NCI-H2107 treated with DMSO at 0.1 percent for 48 hours (cell line): ENCODE measurements around the gene LIPA.
A peak's percentile ranks its signal among the peaks of the same experiment; 100 is the strongest.

Experiments used
- DNase-seq: peaks from one replicate; lab custom pipeline; 2025; ENCODE audit not compliant: unreplicated experiment; lab: John Stamatoyannopoulos, UW

Gene LIPA

DNA sequence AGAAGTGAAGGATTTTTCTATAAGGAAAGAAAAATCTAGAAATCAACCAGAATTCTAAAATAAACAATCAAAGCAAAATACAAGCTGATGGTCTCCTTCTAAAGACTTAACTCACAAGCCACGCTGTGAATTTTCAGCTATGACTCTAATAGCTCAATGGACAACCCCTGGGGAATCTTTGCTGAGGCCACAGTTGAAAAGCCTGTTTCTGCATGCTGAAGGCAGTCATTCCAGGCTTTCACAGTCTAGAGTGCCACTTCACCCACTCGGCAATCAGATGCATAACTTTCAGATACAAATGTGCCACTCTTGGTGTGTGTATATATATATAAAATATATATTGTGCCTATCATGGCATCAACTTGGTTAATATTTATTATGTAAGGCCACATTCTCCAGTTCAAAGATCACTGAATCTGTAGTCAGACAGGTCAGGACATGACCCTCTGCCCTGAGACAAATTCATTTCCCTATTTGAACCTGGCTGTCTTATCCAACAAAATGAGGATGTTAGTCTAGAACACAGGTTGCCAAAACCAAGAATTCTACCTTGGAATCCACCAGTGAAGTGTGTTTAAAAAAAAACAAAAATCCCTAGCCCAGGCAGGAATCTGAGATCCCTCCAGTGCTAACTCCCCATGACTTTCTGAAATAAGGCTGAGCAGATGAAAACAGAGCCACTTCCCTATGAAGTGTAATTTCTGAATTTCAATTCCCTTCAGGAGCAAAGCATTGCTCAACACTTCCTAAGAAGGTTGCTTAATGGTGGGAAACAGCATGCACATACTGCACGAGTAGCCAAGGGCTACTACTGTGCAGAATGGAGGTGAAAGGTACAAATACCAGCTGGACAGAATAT is 9.9 kb downstream of the LIPA start:
- DNase-seq: no peak

DNA sequence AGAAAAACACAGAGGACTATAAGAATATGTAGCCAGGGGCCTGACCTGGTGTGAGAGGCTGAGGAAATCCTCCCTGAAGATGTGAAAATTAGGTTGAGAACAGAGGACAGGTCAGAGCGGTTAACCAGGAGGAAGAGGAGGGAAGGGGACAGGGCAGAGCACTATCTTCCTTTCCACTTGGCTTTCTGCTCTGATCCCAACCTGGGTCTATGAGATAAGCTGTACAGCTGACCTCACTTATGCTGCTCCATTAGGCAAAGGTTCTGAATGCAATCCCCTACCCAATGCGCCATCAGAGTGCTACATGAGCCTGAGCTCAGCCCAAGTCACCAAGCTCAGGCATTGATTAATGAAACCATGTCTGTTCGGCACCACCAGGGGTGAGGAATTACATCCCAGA is 10.5 kb downstream of the LIPA start:
- DNase-seq: no peak

DNA sequence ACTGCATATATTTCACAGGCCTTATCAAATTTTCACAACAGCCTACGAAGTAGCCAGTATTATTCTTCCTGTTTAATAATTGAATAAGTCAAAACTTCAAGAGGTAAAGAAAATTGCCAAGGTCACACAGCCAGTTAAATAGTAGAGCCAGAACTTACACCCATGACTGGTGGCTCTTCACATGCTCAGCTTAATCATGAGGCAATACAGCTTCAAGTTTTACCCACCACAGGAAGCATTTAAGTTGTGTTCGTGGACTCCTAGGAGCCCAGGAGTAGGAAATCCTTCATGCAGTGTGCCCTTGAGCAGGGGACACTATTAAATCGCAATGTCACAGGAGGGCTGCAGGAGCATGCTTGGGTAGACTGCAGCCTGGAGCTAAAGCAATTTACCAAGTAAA is 11.1 kb downstream of the LIPA start:
- no peak for DNase-seq

DNA sequence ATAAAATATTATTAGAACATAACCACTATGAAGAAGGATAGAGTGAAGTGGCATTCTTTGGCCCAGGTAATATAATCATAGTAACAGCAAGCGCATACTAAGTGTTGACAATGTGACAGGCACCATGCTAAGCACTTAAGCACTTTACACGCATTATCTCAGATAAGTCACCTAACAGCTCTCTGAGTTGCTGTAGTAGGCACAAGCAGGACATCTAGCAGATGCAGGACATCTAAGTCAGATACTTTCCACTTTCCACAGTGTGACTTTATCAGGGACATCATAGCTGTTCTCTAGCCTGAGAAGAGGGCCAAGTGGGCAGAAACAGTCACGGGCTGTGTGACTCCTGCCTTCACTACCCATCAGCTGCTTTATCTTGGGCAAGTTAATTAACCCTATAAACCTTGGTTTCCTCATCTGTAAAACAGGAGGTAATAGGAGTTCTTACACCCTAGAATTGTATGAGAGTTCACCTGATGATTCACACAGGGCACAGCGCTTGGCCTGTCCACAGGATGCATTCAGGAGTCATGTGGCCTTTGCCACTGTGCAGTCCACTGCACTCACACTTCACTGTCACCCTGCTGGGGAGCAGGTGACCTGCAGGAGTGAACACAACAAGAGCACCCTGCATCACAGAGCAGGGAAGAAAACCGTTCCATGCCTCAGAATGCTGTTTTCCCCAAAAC is 12.5 kb downstream of the LIPA start:
- DNase-seq: no peak

DNA sequence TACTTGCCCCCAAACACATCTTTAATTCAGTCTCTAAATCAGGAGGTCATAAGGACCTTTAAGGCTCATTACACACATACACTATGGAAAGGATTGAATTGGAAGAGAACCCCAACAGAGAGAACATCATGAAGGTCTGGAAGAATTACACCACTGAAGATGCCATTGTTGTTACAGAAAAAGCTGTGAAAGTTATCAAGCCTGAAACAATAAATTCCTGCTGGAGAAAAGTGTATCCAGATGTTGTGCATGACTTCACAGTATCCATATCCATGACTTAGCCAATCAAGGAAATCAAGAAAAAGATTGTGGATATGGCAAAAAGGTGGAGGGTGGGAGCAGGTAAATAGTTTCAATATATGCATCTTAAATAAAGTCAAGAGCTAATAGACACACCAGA is 13.7 kb downstream of the LIPA start:
- DNase-seq: no peak

DNA sequence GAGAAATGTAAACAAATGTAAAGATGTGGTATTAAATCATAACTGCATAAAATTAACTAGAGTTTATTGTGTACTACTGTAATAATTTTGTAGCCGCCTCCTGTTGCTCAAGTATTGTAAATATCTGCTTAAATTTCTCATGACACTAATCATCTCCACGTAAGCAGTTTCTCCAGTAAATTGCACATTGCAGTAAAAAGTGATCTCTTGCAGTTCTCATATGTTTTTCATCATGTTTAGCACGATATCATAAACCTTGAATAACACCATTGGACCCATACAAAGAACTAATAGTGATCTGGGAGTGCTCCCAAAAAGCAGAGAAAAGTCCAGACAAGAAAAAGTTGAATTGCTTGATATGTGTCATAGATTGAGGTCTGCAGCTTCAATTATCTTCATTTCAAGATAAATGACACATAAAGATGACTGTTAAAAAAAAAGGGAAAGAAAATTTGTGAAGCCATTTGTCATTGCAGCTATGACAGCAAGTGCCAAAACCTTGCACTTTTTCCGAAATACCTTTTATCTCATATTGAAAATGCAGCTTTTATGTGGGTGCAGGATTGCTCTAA is 15.3 kb downstream of the LIPA start:
- DNase-seq: no peak

DNA sequence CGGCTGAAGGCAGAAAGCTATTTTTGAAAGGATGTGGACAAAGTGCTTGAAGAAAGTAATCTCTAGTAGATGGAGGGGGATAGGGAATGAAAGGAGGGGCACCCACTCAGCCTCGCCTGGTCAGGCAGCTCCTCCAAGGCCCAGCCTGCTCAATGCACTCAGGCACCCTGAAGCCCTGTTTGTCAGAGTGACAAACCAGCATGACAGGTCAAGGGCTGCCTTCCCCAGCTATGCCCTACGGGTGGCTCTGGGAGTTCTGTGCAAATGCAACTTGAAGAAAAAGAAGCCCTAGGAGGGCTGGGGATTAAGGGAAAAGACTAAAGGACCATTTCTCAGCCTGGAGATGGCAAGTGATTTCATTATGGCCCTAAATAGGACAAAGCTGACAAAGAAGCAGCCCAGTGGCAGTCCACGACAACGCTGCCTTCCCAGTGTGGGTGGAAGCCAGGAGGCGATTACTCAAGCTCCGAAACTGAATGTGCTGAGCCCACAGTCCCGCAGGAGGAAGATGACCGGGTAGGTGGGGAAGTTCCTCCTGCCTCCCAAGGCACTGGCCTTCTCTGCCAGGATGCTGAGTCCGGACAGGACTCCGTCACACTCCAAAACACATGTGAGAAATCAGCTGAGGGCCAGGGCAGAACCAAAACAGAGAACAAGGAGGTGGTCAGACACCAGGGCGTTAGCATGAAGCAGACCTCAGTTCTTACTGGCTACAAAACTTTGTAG is 16.3 kb downstream of the LIPA start:
- DNase-seq: no peak

DNA sequence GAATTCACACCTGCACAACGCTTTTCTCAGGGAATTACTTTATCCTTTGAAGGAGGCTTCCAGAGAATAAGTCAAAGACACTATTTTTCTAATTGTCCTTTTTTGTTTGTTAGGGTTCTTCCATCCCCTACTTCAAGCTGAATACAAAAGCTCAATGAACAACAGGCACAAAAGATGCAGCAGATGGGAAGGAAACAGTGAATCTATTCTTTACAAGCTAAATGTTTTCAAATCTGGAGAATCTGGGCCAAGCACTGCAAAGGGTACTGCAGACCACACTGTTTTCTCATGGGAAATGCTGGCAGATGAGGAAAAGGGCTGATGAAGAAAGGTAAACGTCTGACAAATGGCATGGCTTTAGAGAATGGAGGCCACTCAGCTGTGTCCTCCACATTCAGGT is 18.5 kb downstream of the LIPA start:
- no peak for DNase-seq

DNA sequence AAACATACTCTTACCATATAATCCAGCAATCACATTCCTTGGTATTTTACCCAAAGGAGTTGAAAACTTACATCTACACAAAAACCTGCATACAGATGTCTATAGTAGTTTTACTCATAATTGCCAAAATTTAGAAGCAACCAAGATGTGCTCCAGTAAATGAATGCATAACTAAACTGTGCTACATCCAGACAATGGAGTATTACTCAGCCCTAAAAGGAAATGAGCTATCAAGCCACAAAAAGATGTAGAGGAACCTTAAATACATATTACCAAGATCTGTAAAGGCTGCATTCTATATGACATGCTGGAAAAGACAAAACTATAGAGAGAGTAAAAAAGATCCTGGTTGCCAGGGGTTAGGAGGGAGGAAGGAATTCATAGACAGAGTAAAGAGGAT is 22.6 kb downstream of the LIPA start:
- no peak for DNase-seq

DNA sequence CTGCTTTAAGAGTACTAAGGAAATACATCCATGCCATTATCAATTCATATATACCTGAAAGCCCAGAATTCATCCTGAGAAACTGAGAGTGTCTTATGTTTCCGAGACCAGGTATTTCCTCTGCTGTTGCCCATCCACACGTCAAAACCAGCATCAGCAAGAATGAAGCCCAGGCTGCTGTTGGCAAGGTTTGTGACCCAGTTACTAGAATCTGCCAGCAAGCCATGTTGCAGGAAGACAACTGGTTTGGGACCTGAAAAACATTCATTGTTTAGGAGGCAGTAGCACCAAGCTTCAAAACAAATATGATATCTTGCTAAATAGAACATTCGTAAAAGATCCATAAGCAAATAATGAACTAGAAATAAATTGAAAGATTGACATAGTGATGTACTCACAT is 23.4 kb downstream of the LIPA start:
- no peak for DNase-seq

DNA sequence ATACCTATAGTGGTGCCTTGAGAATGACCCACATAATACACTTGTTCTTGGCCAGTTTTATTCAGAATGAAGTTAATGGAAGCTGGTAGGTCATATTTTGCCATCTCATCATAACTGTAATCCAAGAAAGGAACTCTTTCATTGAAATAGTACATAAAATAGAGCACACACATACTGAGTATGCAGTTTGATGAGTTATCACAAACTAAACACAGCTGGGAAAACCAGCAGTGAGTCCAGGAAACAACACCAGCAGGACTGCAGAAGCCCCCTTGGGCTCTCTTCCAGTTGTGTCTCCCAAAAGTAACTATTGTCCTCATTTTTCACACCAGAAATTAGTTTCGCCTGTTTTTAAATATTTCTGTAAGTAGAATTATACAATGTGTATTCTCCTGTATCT is 24.7 kb downstream of the LIPA start:
- no peak for DNase-seq

DNA sequence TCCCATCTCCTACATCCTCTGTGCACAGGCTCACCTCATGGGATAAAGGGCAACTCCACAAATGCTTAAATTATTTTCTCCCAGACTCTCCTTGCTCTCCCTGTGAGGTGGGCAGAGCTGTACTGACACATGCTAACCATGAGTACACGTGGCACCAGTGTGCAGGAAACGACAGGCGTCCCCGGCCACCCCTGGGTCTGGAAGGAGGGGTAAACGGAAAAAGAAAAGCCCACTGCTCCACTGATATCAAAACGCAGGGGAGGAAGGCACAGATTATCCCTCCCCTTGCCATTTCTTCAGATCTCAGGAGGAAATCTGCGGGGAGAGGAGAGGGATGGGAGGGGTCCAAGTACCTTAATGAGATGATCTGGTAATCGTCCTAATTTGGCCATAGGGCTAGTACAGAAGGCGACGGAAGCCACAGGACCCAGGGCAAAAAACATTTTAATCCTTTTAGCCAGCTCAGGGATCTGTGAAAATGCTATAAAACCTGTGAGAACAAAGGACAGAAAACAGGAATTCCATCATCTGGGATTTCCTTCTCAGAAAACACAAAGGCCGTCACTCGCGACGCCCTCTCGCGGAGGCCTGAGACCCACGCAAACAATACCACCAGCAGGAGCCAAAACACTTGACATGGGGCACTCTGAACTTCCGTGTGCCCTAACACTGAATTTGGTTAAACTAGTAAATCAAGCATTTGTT is 26.7 kb downstream of the LIPA start:
- DNase-seq: no peak

DNA sequence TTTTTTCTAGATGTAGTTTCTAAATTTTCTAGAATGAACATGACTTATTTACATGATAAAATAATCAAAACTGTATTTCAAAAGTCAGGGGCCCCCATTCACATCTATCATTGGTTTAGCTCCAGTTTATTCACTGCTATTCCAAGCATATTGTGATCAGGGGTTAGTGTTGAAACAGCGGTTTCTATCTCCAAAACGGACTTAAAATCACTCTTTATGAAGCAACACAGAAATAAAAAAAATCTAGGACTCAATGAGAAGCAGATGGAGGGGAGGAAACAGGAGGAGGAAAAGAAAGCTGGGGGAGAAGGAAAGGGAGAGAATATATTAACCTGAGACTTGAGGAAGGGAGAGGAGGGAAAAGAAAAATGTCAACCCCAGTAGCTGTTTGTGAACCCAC is 29.7 kb downstream of the LIPA start:
- no peak for DNase-seq

DNA sequence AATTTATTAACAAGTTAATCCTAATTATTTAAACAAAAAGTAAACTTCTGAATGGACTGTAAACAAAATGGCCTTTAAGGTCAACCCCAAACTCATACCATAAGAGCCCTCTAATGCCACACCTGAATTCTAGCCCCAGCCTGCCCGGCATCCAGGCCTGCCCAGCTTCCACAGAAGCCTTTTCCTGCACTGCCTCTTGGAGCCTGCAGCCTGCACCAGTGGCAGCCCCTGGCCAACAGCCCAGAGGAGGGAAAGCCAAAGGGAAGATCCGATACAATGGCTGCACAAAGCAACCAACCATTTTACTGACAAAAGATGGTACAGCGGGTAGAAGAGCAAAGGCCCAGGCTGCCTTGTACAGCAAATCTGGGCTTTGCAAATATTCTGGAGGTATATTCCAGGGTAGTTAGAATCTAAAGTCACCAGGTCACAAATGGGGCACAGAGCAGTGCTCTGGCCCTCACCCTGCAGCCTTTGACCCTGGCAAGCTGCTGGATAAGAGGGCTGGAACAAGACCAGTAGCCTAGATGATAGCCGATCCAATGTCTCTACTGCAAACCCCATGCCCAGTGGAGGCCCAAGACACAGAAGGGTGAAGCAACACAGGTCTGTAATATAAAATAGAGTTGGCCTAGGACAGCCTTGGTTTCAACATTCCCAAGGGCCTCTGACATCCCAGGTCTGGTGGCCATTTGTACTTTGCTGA is 31.9 kb downstream of the LIPA start:
- no peak for DNase-seq

DNA sequence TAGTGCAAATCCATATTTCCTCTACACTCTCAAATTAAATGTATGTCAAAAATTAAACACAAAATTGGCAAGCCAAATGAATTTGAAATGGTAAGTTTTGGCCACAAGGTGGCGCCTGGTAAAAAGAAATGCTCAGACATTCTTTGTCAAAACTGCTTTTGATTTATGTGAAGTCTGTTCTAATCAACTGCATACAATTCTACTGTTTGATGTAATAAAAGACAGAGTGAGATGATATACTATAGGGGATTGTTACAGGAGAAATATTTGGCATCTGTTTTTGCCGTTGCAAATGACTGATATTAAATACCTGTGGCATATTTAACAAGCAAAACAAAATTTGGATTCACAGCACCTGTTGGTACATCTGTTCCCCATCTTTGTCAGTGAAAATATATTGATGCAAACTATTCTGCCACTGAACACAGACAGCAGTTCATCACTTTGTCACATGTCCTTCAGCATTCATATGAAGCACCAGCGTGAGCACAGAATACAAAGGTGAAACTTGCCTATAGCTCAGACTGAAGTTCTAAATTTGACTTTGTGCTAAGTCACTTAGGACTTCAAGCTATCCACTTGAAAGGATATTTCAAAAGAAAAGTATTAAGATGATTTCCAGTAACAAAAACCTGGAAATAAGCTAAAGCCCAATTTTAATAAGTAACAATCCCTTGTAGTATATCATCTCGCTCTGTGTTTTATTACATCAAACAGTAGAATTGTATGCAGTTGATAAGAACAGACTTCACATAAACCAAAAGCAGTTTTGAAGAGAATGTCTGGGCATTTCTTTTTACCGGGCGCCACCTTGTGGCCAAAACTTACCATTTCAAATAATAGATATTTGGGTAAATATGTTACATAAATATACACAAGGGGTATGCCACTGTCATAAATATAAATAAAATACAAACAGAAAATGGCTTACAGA is 34.3 kb downstream of the LIPA start:
- peak; percentile 23 for DNase-seq

DNA sequence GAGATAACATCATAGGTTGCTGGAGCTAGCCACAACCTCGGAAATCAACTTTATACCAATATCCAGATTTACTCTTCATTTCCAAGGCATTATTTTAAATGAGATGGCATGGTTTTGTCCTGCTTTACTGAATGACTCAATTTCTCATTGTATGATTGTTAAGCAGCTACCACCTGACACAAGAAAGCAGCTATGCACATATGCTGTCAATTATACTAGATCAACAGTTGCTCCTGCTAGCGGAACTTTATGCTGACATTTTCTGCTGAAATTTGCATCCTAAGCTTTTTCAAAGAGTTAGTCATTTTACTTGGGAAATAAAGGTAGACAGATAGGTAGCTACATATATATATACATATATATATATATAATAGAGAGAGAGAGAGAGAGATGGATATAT is 35.5 kb downstream of the LIPA start:
- DNase-seq: no peak

DNA sequence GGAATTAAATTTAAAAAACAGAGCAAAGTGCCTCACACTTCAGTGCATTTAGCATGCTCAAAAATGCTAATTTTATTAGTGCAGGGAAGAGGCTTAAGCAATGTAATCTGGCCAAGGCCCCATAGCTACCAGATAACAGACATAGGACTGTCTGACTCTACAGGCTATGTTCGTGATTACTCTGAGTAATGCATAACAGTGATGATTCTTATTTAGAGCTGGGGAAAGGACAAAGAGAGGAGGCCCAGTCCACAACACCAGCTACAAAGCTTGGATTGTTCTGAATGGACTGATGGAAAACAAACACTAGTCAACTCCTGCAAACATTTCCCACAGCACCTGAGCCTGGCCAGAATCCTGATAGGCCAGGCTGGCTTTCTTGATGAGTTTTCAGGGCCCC is 36.1 kb downstream of the LIPA start:
- DNase-seq: no peak

DNA sequence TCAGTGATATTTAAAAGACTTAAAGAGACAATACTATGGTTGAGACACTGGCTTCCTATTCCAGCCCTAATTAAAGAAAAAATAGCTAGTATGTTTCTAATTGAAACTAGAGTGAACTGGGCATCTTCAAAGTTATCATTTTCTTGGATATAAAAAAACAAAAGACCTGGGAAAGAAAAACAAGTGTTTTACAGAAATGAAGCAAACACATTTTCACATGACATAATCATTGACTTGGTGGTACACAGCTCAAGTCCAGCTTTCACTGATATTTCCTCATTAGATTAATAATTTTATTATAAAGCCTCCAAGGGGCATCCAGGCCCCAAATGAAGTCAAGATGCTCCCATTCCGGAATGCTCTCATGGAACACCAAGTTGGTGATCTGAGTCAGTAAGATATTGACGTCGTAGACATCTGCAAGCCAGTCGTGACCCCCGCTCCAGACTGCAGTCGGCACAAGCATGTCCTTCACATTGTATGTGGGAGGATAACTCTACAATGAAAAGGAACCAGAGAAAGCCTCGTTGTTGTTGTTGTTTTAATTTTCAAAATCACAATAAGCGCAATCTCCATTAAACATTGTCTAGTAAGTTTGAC is 36.9 kb downstream of the LIPA start:
- DNase-seq: no peak
